Measurements from ENCODE around the gene ZNF121.

- TF ChIP-seq CTCF (IDR thresholded peaks at IDR 0.05; ENCODE audit: low read depth, low read length, poor library complexity, severe bottlenecking) (no peak), EZH2phosphoT487 (IDR thresholded peaks at IDR 0.05; ENCODE audit: borderline replicate concordance, low read length) (no peak)
These were observed at the start of gene ZNF121 for GRCh38 chr19:9584073-9584833.
